Measurements from ENCODE around the gene GRM4. TPM values are rescaled to one million over a fixed set of nuclear protein-coding genes. Genes with fewer than 3 reads are reported as not detected.

Gene GRM4
- total RNA-seq, 1 donor from 2014 or later = not detected

- Histone ChIP-seq H3K27ac (no peak overlapping the region), H3K4me3 (no peak overlapping the region), H3K27me3 (ENCODE audit: low read depth) (peaks cover 12% of the 10 kb centered on the region), H3K4me1 (no peaks in the 10 kb centered on the region), H3K9me3 (no peaks in the 10 kb centered on the region), H3K36me3 (no peaks in the 10 kb centered on the region)
- DNase-seq (no peak), ATAC-seq (no peak)
- TF ChIP-seq CTCF (IDR thresholded peaks at IDR 0.05) = no peak
- intact Hi-C loops (cut with DNase I) = no loop called here
Measured at GRCh38 chr6:34115403-34115795, 30.5 kb downstream of the GRM4 start.

- ATAC-seq = no peak
- intact Hi-C loops (cut with DNase I) = no loop called here
- no peaks in the 10 kb centered on the region for H3K9me3 ChIP-seq
- no peak for DNase-seq
- no peaks in the 10 kb centered on the region for H3K4me1 ChIP-seq
- H3K36me3 ChIP-seq = no peaks in the 10 kb centered on the region
- peaks cover 13% of the 10 kb centered on the region for H3K27me3 ChIP-seq (ENCODE audit: low read depth)
- no peak overlapping the region for H3K4me3 ChIP-seq
- TF ChIP-seq CTCF (IDR thresholded peaks at IDR 0.05) = no peak
- H3K27ac ChIP-seq = no peak overlapping the region
Measured at GRCh38 chr6:34114695-34115402, 31.0 kb downstream of the GRM4 start.

GRCh38 chr6:34113532-34113931 is 32.4 kb downstream of the GRM4 start:
- intact Hi-C loops (cut with DNase I) = no loop called here
- no peak for TF ChIP-seq CTCF (IDR thresholded peaks at IDR 0.05)
- H3K4me3 ChIP-seq = no peak overlapping the region
- ATAC-seq (no peak), DNase-seq (no peak)
- H3K36me3 ChIP-seq = no peaks in the 10 kb centered on the region
- no peaks in the 10 kb centered on the region for H3K4me1 ChIP-seq
- H3K27ac ChIP-seq = no peak overlapping the region
- H3K27me3 ChIP-seq (ENCODE audit: low read depth) = peaks cover 13% of the 10 kb centered on the region
- H3K9me3 ChIP-seq = no peaks in the 10 kb centered on the region

- no peak for TF ChIP-seq CTCF (IDR thresholded peaks at IDR 0.05)
- H3K27ac ChIP-seq = no peak overlapping the region
- intact Hi-C loops (cut with DNase I) = no loop called here
- ATAC-seq (no peak), DNase-seq (no peak)
- H3K36me3 ChIP-seq = no peaks in the 10 kb centered on the region
- peaks cover 13% of the 10 kb centered on the region for H3K27me3 ChIP-seq (ENCODE audit: low read depth)
- no peaks in the 10 kb centered on the region for H3K9me3 ChIP-seq
- H3K4me1 ChIP-seq = no peaks in the 10 kb centered on the region
- no peak overlapping the region for H3K4me3 ChIP-seq
Measured at GRCh38 chr6:34112126-34112525, 33.8 kb downstream of the GRM4 start.

- Histone ChIP-seq H3K27me3 (ENCODE audit: low read depth) (peaks cover 13% of the 10 kb centered on the region), H3K9me3 (no peaks in the 10 kb centered on the region), H3K4me3 (no peak overlapping the region), H3K27ac (no peak overlapping the region), H3K4me1 (no peaks in the 10 kb centered on the region), H3K36me3 (no peaks in the 10 kb centered on the region)
- no peak for TF ChIP-seq CTCF (IDR thresholded peaks at IDR 0.05)
- intact Hi-C loops (cut with DNase I) = no loop called here
- ATAC-seq (no peak), DNase-seq (no peak)
Measured at GRCh38 chr6:34110610-34111009, 35.3 kb downstream of the GRM4 start.

Measured in lower lobe of right lung (tissue), 2 donors.